Left colon (tissue), 2 donors: Measurements from ENCODE around the gene CPSF7. TPM values are rescaled to one million over a fixed set of nuclear protein-coding genes. Genes with fewer than 3 reads are reported as not detected.

Experiments used
- ATAC-seq: fragments of 200-7000 bp; cut with Tn5 transposase; one replicate; pipeline ENCODE4 v1.9.1; 2020; ENCODE audit warnings: mild to moderate bottlenecking, moderate library complexity
- DNase-seq, 2 donors: peaks; one replicate each; pipeline ENCODE4 v3.0.0-alpha.2; 2020
- intact Hi-C, 2 donors: fragments of 100-400 bp; cut with DNase I in 1 of 2; cut with micrococcal nuclease in 1 of 2; formaldehyde crosslinking; loops; one replicate each; pipeline versions ENCODE4 v1.11.2 to v1.14.0; 2022; cut with DNase I, micrococcal nuclease
- total RNA-seq, 2 donors: library from RNA; stranded (reverse); fragmentation: NEBNext Ultra II Directional; extraction: Animal tissue kit (Norgen Biotek cat#: 25700); gene quantifications; one replicate each; pipeline ENCODE4 v1.2.1, GENCODE V29; 2021
- donor health status: DM: no; HTN: no; CAD: no.
- donor health status: DM: yes; HTN: yes; CAD: no.

CPSF7 gene
- total RNA-seq, 2 donors from 2014 or later = 58.1 to 59.0 TPM

GRCh38 chr11:61367406-61367805 is 62.4 kb downstream of the CPSF7 start:
- DNase-seq = no peak
- intact Hi-C loops = no loop called here
- no peak for ATAC-seq

GRCh38 chr11:61364012-61364675 is 65.6 kb downstream of the CPSF7 start:
- DNase-seq (no peak), ATAC-seq (no peak)
- intact Hi-C loops = no loop called here

- intact Hi-C loops = no loop called here
- DNase-seq = peak in 1 of 2 donors; percentile 46
- ATAC-seq = peak; percentile 2
These were observed 67.3 kb downstream of the CPSF7 start for GRCh38 chr11:61362542-61362875.

GRCh38 chr11:61361741-61362541 is 67.8 kb downstream of the CPSF7 start, which contains the start of the genes CYB561A3 and TMEM138:
Gene CYB561A3 (minus strand): TSS chr11:61361882. CDS start chr11:61356713, 5,169 bp downstream.
Gene TMEM138 (plus strand): TSS chr11:61362374. CDS start chr11:61364391, 2,017 bp downstream.
- ATAC-seq (peak; percentile 81), DNase-seq (peak; percentile 93 to 95)
- intact Hi-C loops = no loop called here

- ATAC-seq = peak; percentile 4
- no peak for DNase-seq
- intact Hi-C loops = no loop called here
These were observed 68.5 kb downstream of the CPSF7 start for GRCh38 chr11:61361237-61361740.

GRCh38 chr11:61359516-61359915 is 70.3 kb downstream of the CPSF7 start:
- intact Hi-C loops = no loop called here
- peak; percentile 72 for ATAC-seq
- peak; percentile 49 to 56 for DNase-seq

- DNase-seq (no peak), ATAC-seq (no peak)
- intact Hi-C loops = no loop called here
These were observed 71.2 kb downstream of the CPSF7 start for GRCh38 chr11:61358566-61358965.

- DNase-seq = no peak
- no peak for ATAC-seq
- intact Hi-C loops = no loop called here
These were observed 71.9 kb downstream of the CPSF7 start for GRCh38 chr11:61357894-61358239.

GRCh38 chr11:61357233-61357893 is 72.4 kb downstream of the CPSF7 start:
- ATAC-seq = no peak

GRCh38 chr11:61356706-61357105 is 73.1 kb downstream of the CPSF7 start:
- intact Hi-C loops = no loop called here
- no peak for ATAC-seq

More at GRCh38 chr11:61357233-61357893, 72.4 kb downstream of the CPSF7 start:
- intact Hi-C loops = no loop called here
- DNase-seq = no peak

GRCh38 chr11:61354208-61354607 is 75.6 kb downstream of the CPSF7 start:
- ATAC-seq (peak; percentile 31), DNase-seq (no peak)
- intact Hi-C loops = no loop called here

More at GRCh38 chr11:61356706-61357105, 73.1 kb downstream of the CPSF7 start:
- no peak for DNase-seq

GRCh38 chr11:61353131-61354067 is 76.4 kb downstream of the CPSF7 start:
- intact Hi-C loops = no loop called here
- ATAC-seq (peak; percentile 93), DNase-seq (peak; percentile 64 to 74)

Other genes with a start within 250 kb of the CPSF7 start
- not detected for gene PGA3, start 226.5 kb downstream of the CPSF7 start, total RNA-seq
- under 1 TPM; 0.14 to 0.52 TPM for gene PGA4, start 207.6 kb downstream of the CPSF7 start, total RNA-seq
- gene PGA5, start 188.8 kb downstream of the CPSF7 start, total RNA-seq = under 1 TPM in 1 of 2 donors, not detected in 1; 0.22 TPM
- under 1 TPM; 0.36 to 0.76 TPM for gene VWCE, start 134.7 kb downstream of the CPSF7 start, total RNA-seq
- gene DDB1, start 96.9 kb downstream of the CPSF7 start, total RNA-seq = 100 to 1,000 TPM; 138 to 149 TPM
- 10 to 100 TPM; 58.5 to 61.5 TPM for gene TKFC, start 96.7 kb downstream of the CPSF7 start, total RNA-seq
- gene CYB561A3, start 68.1 kb downstream of the CPSF7 start, total RNA-seq = 10 to 100 TPM; 80.6 to 80.8 TPM
- gene TMEM138, start 67.6 kb downstream of the CPSF7 start, total RNA-seq = 10 to 100 TPM; 33.9 to 40.5 TPM
- 1 to 10 TPM; 7.9 to 8.5 TPM for gene TMEM216, start 37.4 kb downstream of the CPSF7 start, total RNA-seq
- gene SDHAF2, start 149 bp upstream of the CPSF7 start, total RNA-seq = 10 to 100 TPM; 33.4 to 39.2 TPM
- under 1 TPM; 0.61 to 0.75 TPM for gene LRRC10B, start 78.8 kb upstream of the CPSF7 start, total RNA-seq
- gene SYT7, start 151.1 kb upstream of the CPSF7 start, total RNA-seq = 10 to 100 TPM; 18.6 to 24.1 TPM